Measurements from ENCODE around the gene SWAP70. TPM values are rescaled to one million over a fixed set of nuclear protein-coding genes. Genes with fewer than 3 reads are reported as not detected.

The SWAP70 gene
- total RNA-seq, 2 donors from 2014 or later: 28.8 to 30.7 TPM

- no peaks in the 10 kb centered on the region for H3K4me1 ChIP-seq (ENCODE audit: control insufficient read depth, insufficient read depth, low read length)
- DNase-seq: no peak
- no peak overlapping the region for H3K9ac ChIP-seq (ENCODE audit: extremely low read depth, low read length, poor library complexity, severe bottlenecking)
- H3K9me3 Mint-ChIP-seq: peaks cover 10% of the 10 kb centered on the region
- 93 to 100% methylated on average over 3 of the region's 3 CpGs for WGBS, 2 experiments (ENCODE audit: insufficient coverage in 1 of 2, insufficient read length in 1 of 2)
- no peak overlapping the region for H3K4me3 ChIP-seq (ENCODE audit: low read length)
- H3K27me3 ChIP-seq (ENCODE audit: control insufficient read depth, insufficient read depth, low read length, poor library complexity, severe bottlenecking): no peaks in the 10 kb centered on the region
- peaks cover 43% of the 10 kb centered on the region for H3K36me3 ChIP-seq (ENCODE audit: control insufficient read depth, insufficient read depth, low read length)
- peaks cover under 1% of the 10 kb centered on the region for H3K4me1 Mint-ChIP-seq
- peaks cover 44% of the 10 kb centered on the region for H3K36me3 Mint-ChIP-seq (ENCODE audit: low read depth)
- no peak overlapping the region for H3K27ac ChIP-seq (ENCODE audit: low read depth, low read length)
- H3K27ac Mint-ChIP-seq: peak overlapping the region; percentile 1
- H3K4me3 Mint-ChIP-seq: no peak overlapping the region
- TF ChIP-seq CTCF (conservative IDR thresholded peaks at IDR 0.05): no peak
- H3K9me3 ChIP-seq (ENCODE audit: control insufficient read depth, low read length): peaks cover 9% of the 10 kb centered on the region
- no peaks in the 10 kb centered on the region for H3K27me3 Mint-ChIP-seq (ENCODE audit: insufficient read depth)
Observed at GRCh38 chr11:9717040-9717357, 53.1 kb downstream of the SWAP70 start.

GRCh38 chr11:9717719-9718118 lies 53.8 kb downstream of the SWAP70 start:
- WGBS, 2 experiments (ENCODE audit: insufficient coverage in 1 of 2, insufficient read length in 1 of 2): 84 to 93% methylated on average over 2 of the region's 2 CpGs
- DNase-seq: no peak
- TF ChIP-seq CTCF (conservative IDR thresholded peaks at IDR 0.05): no peak
- H3K9me3 ChIP-seq (ENCODE audit: control insufficient read depth, low read length): peaks cover 9% of the 10 kb centered on the region
- no peak overlapping the region for H3K9ac ChIP-seq (ENCODE audit: extremely low read depth, low read length, poor library complexity, severe bottlenecking)
- Mint-ChIP-seq H3K27me3 (ENCODE audit: insufficient read depth) (no peaks in the 10 kb centered on the region), H3K27ac (no peak overlapping the region), H3K9me3 (peaks cover 10% of the 10 kb centered on the region), H3K4me1 (no peaks in the 10 kb centered on the region), H3K36me3 (ENCODE audit: low read depth) (peaks cover 44% of the 10 kb centered on the region), H3K4me3 (no peak overlapping the region)
- H3K4me1 ChIP-seq (ENCODE audit: control insufficient read depth, insufficient read depth, low read length): no peaks in the 10 kb centered on the region
- no peak overlapping the region for H3K27ac ChIP-seq (ENCODE audit: low read depth, low read length)
- no peaks in the 10 kb centered on the region for H3K27me3 ChIP-seq (ENCODE audit: control insufficient read depth, insufficient read depth, low read length, poor library complexity, severe bottlenecking)
- H3K4me3 ChIP-seq (ENCODE audit: low read length): no peak overlapping the region
- peaks cover 43% of the 10 kb centered on the region for H3K36me3 ChIP-seq (ENCODE audit: control insufficient read depth, insufficient read depth, low read length)

GRCh38 chr11:9718147-9718546 lies 54.3 kb downstream of the SWAP70 start:
- no peak for TF ChIP-seq CTCF (conservative IDR thresholded peaks at IDR 0.05)
- H3K4me3 ChIP-seq (ENCODE audit: low read length): no peak overlapping the region
- H3K9me3 Mint-ChIP-seq: peaks cover 10% of the 10 kb centered on the region
- H3K27me3 Mint-ChIP-seq (ENCODE audit: insufficient read depth): no peaks in the 10 kb centered on the region
- H3K36me3 ChIP-seq (ENCODE audit: control insufficient read depth, insufficient read depth, low read length): peaks cover 43% of the 10 kb centered on the region
- H3K9ac ChIP-seq (ENCODE audit: extremely low read depth, low read length, poor library complexity, severe bottlenecking): no peak overlapping the region
- no peaks in the 10 kb centered on the region for H3K27me3 ChIP-seq (ENCODE audit: control insufficient read depth, insufficient read depth, low read length, poor library complexity, severe bottlenecking)
- peaks cover 43% of the 10 kb centered on the region for H3K36me3 Mint-ChIP-seq (ENCODE audit: low read depth)
- H3K4me1 ChIP-seq (ENCODE audit: control insufficient read depth, insufficient read depth, low read length): no peaks in the 10 kb centered on the region
- H3K27ac Mint-ChIP-seq: no peak overlapping the region
- no peak overlapping the region for H3K4me3 Mint-ChIP-seq
- no peak overlapping the region for H3K27ac ChIP-seq (ENCODE audit: low read depth, low read length)
- peaks cover 9% of the 10 kb centered on the region for H3K9me3 ChIP-seq (ENCODE audit: control insufficient read depth, low read length)
- no peaks in the 10 kb centered on the region for H3K4me1 Mint-ChIP-seq
- DNase-seq: no peak
